Endothelial cell of umbilical vein (primary cell): ENCODE data around the gene KCNJ16. TPM values are rescaled to one million over a fixed set of nuclear protein-coding genes. Genes with fewer than 3 reads are reported as not detected.

Experiments
- BruUV-seq: library from RNA; stranded (reverse); fragments of 400-500 nt; replicated peaks from 2 replicates; lab custom pipeline; 2021; lab: Mats Ljungman, UMichigan
- CTCF ChIA-PET: fragments of 300-600, 350-600 bp; sonication (Branson Sonifier 250); formaldehyde crosslinking; loops from one replicate; lab custom pipeline; 2021; ENCODE audit warnings: antibody characterized with exemption, inconsistent platforms; lab: Charles Lee
- POLR2A ChIA-PET: fragments of 300-600, 350-600 bp; sonication (Branson Sonifier 250); formaldehyde crosslinking; loops from one replicate; lab custom pipeline; 2021; ENCODE audit warnings: antibody characterized with exemption, inconsistent platforms; lab: Charles Lee
- DNase-seq: peaks from one replicate; pipeline ENCODE4 v3.0.0-alpha.2; 2011; ENCODE audit warnings: low read depth, low spot score
- FAIRE-seq: peaks from 2 replicates; lab custom pipeline; 2011; peaks lifted over from hg19 to GRCh38; lab: Jason Lieb, UNC
- H2AFZ ChIP-seq: 2 replicates; pipeline ENCODE4 v1.6.0; 2012; ENCODE audit warnings: low read depth, low read length, control low read depth, inconsistent platforms
- H3K27ac ChIP-seq: 2 replicates; pipeline ENCODE4 v1.5.1; 2011; ENCODE audit warnings: low read depth, mild to moderate bottlenecking, control low read depth, low read length, moderate library complexity; ENCODE audit not compliant: insufficient read depth
- H3K27me3 ChIP-seq, 2 experiments: 2 replicates each; pipeline versions ENCODE4 v1.6.0 to v1.6.1; 2011; ENCODE audit warnings: low read length in 2 of 2, mixed read lengths in 1 of 2; ENCODE audit not compliant: control insufficient read depth in 2 of 2, insufficient read depth in 2 of 2
- H3K36me3 ChIP-seq, 2 experiments: 2 replicates in 1 of 2; 3 replicates in 1 of 2; pipeline ENCODE4 v1.5.1; 2011; ENCODE audit warnings: low read length in 2 of 2, mild to moderate bottlenecking in 1 of 2, moderate library complexity in 1 of 2; ENCODE audit not compliant: control insufficient read depth in 2 of 2, insufficient read depth in 2 of 2; ENCODE audit errors: extremely low read depth in 1 of 2
- H3K4me1 ChIP-seq: 3 replicates; pipeline ENCODE4 v1.5.1; 2011; ENCODE audit warnings: mild to moderate bottlenecking, low read length; ENCODE audit not compliant: control insufficient read depth, insufficient read depth; ENCODE audit errors: extremely low read depth
- H3K4me2 ChIP-seq: 2 replicates; pipeline ENCODE4 v1.6.1; 2011; ENCODE audit warnings: low read length, control low read depth, mixed read lengths; ENCODE audit not compliant: insufficient read depth
- H3K4me3 ChIP-seq, 3 experiments: fragments of 200-600 bp in 1 of 3; sonication (generic), shearing (Covaris generic) in 1 of 3; replicated peaks in 1 of 3; 2 replicates each; pipeline ENCODE4 v1.5.1; 2011 to 2016; ENCODE audit warnings: control low read depth in 3 of 3, low read length in 3 of 3, mild to moderate bottlenecking in 2 of 3, inconsistent platforms in 1 of 3, low read depth in 1 of 3, moderate library complexity in 1 of 3; ENCODE audit not compliant: insufficient read depth in 1 of 3
- H3K79me2 ChIP-seq: 2 replicates; pipeline ENCODE4 v1.6.0; 2012; ENCODE audit warnings: low read length, inconsistent platforms; ENCODE audit not compliant: control insufficient read depth, insufficient read depth
- H3K9ac ChIP-seq: replicated peaks from 2 replicates; pipeline ENCODE3; 2011; ENCODE audit warnings: low read length, control low read depth; ENCODE audit not compliant: insufficient read depth; ENCODE audit errors: extremely low read depth
- H3K9me1 ChIP-seq: replicated peaks from 3 replicates; pipeline ENCODE4 v1.6.0; 2011; ENCODE audit warnings: mild to moderate bottlenecking, low read length; ENCODE audit not compliant: control insufficient read depth, insufficient read depth; ENCODE audit errors: extremely low read depth
- H3K9me3 ChIP-seq: replicated peaks from 2 replicates; pipeline ENCODE4 v1.5.1; 2012; ENCODE audit warnings: low read length, inconsistent platforms; ENCODE audit not compliant: control insufficient read depth, insufficient read depth
- H4K20me1 ChIP-seq: replicated peaks from 2 replicates; pipeline ENCODE3; 2011; ENCODE audit warnings: mild to moderate bottlenecking, low read length; ENCODE audit not compliant: control insufficient read depth, insufficient read depth; ENCODE audit errors: extremely low read depth
- EZH2 ChIP-seq: IDR thresholded peaks from 2 replicates; pipeline ENCODE4 v1.6.1; 2012; ENCODE audit warnings: borderline replicate concordance, low read depth, mild to moderate bottlenecking, moderate library complexity, low read length, inconsistent platforms; ENCODE audit not compliant: severe bottlenecking
- FOS ChIP-seq: IDR thresholded peaks from 2 replicates; pipeline ENCODE4 v1.6.1; 2011; ENCODE audit warnings: mild to moderate bottlenecking, low read length, moderate library complexity, borderline replicate concordance; ENCODE audit not compliant: insufficient read depth
- GATA2 ChIP-seq: IDR thresholded peaks from 2 replicates; pipeline ENCODE4 v1.7.0; 2011; ENCODE audit warnings: low read depth, mild to moderate bottlenecking, moderate library complexity, mixed read lengths, low read length; ENCODE audit not compliant: insufficient read length, insufficient read depth
- JUN ChIP-seq: IDR thresholded peaks from 2 replicates; pipeline ENCODE4 v1.6.1; 2011; ENCODE audit warnings: borderline replicate concordance, low read depth; ENCODE audit not compliant: insufficient read length, insufficient read depth
- MYC ChIP-seq: IDR thresholded peaks from one replicate; pipeline ENCODE4 v1.6.1; 2011; ENCODE audit warnings: mild to moderate bottlenecking, low read depth, low read length
- POLR2A ChIP-seq: IDR thresholded peaks from 2 replicates; pipeline ENCODE4 v1.6.1; 2012; ENCODE audit warnings: low read depth, mild to moderate bottlenecking, control low read depth, low read length
- POLR2AphosphoS5 ChIP-seq: IDR thresholded peaks from 2 replicates; pipeline ENCODE4 v1.6.1; 2012; ENCODE audit warnings: low read depth, mild to moderate bottlenecking, control low read depth, low read length, moderate library complexity; ENCODE audit not compliant: insufficient read depth
- dilution Hi-C: fragments of 300-500 bp; cut with MboI; formaldehyde crosslinking; loops from one replicate; pipeline ENCODE4 v1.15.0; 2019; ENCODE audit warnings: low sequenced_read_pairs; ENCODE audit not compliant: extremely low pct_ligation_motif_present
- intact Hi-C: fragments of 100-400 bp; cut with micrococcal nuclease; formaldehyde crosslinking; loops from one replicate; pipeline ENCODE4 v1.10.0; 2022
- polyA plus RNA-seq, 4 experiments: library from polyadenylated mRNA; depleted of rRNA in 3 of 4; stranded (reverse) in 3 of 4; unstranded in 1 of 4; fragments of >200 nt; gene quantifications; 2 replicates each; pipeline versions ENCODE4 v1.2.1 to v1.2.3, GENCODE V29; 2011 to 2012; ENCODE audit warnings: missing spikeins in 1 of 4
- total RNA-seq: library from RNA; stranded (reverse); gene quantifications from 2 replicates; pipeline ENCODE4 v1.2.3, GENCODE V29; 2021
- TF ChIP-seq, protein P1 (sequence below): IDR thresholded peaks from 2 replicates; pipeline ENCODE4 v1.6.1; 2011; ENCODE audit not compliant: insufficient read depth, insufficient read length
- TF ChIP-seq, protein P2 (sequence below), 2 donors: IDR thresholded peaks; 1 replicate in 1 of 2; 2 replicates in 1 of 2; pipeline ENCODE4 v1.5.1; 2011; ENCODE audit warnings: low read length in 2 of 2, mild to moderate bottlenecking in 2 of 2, moderate library complexity in 2 of 2, control low read depth in 1 of 2, inconsistent platforms in 1 of 2, low read depth in 1 of 2; ENCODE audit not compliant: insufficient read depth in 1 of 2; ENCODE audit errors: extremely low read depth in 1 of 2

The KCNJ16 gene
- total and polyA plus RNA-seq, 2 donors (not counting 3 experiments of a cell fraction or from before 2014, with no cell fraction given) = 0.07 TPM; not detected in 1

DNA sequence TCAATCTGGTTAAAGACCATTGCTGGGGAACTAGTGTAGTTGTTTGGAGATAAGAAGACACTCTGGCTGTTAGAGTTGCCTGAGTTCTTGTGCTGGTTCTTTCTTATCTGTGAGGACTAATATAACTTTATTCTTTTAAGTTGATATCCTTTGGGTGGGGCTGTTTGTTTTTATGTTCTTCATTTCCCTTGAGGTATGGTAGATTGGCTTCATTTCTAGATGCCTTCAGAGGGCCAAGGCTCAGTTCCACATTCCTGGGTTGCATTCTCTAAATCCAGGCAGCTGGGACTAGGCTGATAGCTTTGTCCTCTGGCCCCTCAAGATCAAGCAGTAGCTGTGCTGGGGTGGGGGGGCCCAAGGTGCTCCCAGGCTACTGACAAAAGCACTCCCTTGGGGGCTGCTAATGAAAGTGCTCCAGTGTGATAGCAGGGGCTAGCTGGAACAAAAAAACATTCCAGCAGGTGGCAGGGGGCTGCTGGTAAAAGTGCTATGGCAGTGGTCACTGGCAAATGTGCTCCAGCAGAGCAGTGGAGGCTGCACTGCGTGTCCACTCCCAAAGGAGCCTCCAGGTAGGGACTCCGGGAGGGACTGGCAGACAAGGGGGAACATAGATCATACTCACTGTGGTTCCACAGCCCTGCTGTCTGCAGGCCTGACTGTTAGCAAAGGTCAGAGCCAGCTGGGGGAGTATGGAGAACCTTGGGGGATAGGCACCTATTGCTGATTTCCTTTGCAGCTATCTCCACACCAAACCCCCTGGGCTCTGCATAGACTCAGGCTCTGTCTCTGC lies 45.9 kb upstream of the KCNJ16 start:
- H3K4me3 ChIP-seq = no peak overlapping the region
- POLR2A ChIA-PET = no interaction called here
- H3K79me2 ChIP-seq = no peaks in the 10 kb centered on the region
- H3K4me2 ChIP-seq = no peak overlapping the region
- BruUV-seq = no TSS peak
- H3K36me3 ChIP-seq = no peaks in the 10 kb centered on the region
- no peak overlapping the region for H3K27ac ChIP-seq
- dilution Hi-C loops (no loop called here), intact Hi-C loops (no loop called here)
- no peak overlapping the region for H3K9ac ChIP-seq
- no peak for TF ChIP-seq POLR2A
- no peak for TF ChIP-seq JUN
- TF ChIP-seq, protein P1, sequence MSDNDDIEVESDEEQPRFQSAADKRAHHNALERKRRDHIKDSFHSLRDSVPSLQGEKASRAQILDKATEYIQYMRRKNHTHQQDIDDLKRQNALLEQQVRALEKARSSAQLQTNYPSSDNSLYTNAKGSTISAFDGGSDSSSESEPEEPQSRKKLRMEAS = no peak
- TF ChIP-seq FOS = no peak
- TF ChIP-seq, protein P2, sequence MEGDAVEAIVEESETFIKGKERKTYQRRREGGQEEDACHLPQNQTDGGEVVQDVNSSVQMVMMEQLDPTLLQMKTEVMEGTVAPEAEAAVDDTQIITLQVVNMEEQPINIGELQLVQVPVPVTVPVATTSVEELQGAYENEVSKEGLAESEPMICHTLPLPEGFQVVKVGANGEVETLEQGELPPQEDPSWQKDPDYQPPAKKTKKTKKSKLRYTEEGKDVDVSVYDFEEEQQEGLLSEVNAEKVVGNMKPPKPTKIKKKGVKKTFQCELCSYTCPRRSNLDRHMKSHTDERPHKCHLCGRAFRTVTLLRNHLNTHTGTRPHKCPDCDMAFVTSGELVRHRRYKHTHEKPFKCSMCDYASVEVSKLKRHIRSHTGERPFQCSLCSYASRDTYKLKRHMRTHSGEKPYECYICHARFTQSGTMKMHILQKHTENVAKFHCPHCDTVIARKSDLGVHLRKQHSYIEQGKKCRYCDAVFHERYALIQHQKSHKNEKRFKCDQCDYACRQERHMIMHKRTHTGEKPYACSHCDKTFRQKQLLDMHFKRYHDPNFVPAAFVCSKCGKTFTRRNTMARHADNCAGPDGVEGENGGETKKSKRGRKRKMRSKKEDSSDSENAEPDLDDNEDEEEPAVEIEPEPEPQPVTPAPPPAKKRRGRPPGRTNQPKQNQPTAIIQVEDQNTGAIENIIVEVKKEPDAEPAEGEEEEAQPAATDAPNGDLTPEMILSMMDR (IDR thresholded peaks at IDR 0.05; ENCODE audit: extremely low read depth in 1 of 2, insufficient read depth in 1 of 2, low read depth in 1 of 2, low read length in 2 of 2) = no peak
- no peak for TF ChIP-seq MYC
- no peak for TF ChIP-seq POLR2AphosphoS5
- TF ChIP-seq EZH2 = no peak
- no peak for TF ChIP-seq GATA2
- H3K9me3 ChIP-seq = no peaks in the 10 kb centered on the region
- DNase-seq (no peak), FAIRE-seq (no peak)
- no peaks in the 10 kb centered on the region for H4K20me1 ChIP-seq
- CTCF ChIA-PET = interaction anchor here (1.3 kb wide), 1 partner anchor 422 kb away, joined by 5 read pairs; no protein-coding TSS in a partner anchor
- no peaks in the 10 kb centered on the region for H3K9me1 ChIP-seq
- H2AFZ ChIP-seq = no peak overlapping the region
- H3K4me1 ChIP-seq = peaks cover 9% of the 10 kb centered on the region
- no peaks in the 10 kb centered on the region for H3K27me3 ChIP-seq
